ENCODE measurements around the gene CLIP4.

DNA sequence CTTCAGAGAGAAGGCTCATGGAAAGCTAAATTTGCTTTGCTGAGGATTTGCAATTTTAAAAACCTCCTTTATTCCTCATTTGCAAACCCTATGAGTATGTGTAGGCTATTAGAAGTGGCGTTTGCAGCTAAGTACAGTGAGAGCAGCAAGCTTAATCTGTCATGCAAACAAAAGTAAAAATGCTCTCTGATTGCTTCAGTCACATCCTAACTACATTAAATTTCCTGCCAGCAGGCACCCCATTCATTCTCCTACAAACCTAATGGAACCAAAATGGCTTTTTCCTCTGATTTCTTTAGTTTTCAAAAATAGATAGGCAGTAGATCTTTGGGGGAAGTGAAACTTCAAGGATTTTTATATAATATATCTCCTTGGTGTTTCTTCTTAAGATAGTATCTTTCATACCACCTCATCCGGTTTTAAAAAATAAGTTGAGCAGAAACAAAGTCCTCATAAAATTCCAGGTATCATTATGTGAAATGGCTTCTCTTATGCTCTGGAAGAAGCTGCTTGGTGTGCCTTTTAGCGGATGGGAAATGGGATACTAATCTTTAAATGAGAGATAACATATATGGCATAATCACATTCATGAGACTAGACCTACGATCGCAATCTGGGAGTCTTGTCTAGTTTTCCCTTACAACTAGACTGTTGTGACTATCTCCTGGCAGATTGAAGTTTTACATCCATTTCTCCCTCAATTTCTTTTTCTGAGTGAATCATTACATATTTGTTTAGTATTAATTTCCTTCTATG is 49.1 kb downstream of the CLIP4 start:
- TF ChIP-seq POLR2A (IDR thresholded peaks at IDR 0.05) (no peak), POLR2AphosphoS5 (IDR thresholded peaks at IDR 0.05) (no peak), EP300 (IDR thresholded peaks at IDR 0.05; ENCODE audit: low read depth) (no peak)
- TF ChIP-seq, protein P1, sequence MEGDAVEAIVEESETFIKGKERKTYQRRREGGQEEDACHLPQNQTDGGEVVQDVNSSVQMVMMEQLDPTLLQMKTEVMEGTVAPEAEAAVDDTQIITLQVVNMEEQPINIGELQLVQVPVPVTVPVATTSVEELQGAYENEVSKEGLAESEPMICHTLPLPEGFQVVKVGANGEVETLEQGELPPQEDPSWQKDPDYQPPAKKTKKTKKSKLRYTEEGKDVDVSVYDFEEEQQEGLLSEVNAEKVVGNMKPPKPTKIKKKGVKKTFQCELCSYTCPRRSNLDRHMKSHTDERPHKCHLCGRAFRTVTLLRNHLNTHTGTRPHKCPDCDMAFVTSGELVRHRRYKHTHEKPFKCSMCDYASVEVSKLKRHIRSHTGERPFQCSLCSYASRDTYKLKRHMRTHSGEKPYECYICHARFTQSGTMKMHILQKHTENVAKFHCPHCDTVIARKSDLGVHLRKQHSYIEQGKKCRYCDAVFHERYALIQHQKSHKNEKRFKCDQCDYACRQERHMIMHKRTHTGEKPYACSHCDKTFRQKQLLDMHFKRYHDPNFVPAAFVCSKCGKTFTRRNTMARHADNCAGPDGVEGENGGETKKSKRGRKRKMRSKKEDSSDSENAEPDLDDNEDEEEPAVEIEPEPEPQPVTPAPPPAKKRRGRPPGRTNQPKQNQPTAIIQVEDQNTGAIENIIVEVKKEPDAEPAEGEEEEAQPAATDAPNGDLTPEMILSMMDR (IDR thresholded peaks at IDR 0.05), result no peak

All from transverse colon (tissue), 4 donors.